SK-N-MC (cell line): Measurements from ENCODE around the gene HOXC9.

ENCODE experiments used
- EZH2 ChIP-seq: fragments of 200-600 bp; sonication (generic); IDR thresholded peaks from one replicate; pipeline ENCODE4 v1.6.1; 2017; ENCODE audit warnings: antibody characterized with exemption
- POLR2AphosphoS5 ChIP-seq: IDR thresholded peaks from 2 replicates; pipeline ENCODE4 v1.6.1; 2012; ENCODE audit warnings: mild to moderate bottlenecking, low read depth, low read length, borderline replicate concordance

- no peak for TF ChIP-seq EZH2
- TF ChIP-seq POLR2AphosphoS5, result no peak
Observed at GRCh38 chr12:54021432-54022013, 21.6 kb downstream of the HOXC9 start.
